GM12874 (cell line): ENCODE results near the gene PDCD1.

ENCODE experiments used
- TF ChIP-seq, protein P1 (sequence below): IDR thresholded peaks from 2 replicates; pipeline ENCODE4 v1.5.1; 2011; ENCODE audit warnings: low read depth, mild to moderate bottlenecking, control low read depth, low read length, moderate library complexity; ENCODE audit not compliant: insufficient read depth

PDCD1 gene

DNA sequence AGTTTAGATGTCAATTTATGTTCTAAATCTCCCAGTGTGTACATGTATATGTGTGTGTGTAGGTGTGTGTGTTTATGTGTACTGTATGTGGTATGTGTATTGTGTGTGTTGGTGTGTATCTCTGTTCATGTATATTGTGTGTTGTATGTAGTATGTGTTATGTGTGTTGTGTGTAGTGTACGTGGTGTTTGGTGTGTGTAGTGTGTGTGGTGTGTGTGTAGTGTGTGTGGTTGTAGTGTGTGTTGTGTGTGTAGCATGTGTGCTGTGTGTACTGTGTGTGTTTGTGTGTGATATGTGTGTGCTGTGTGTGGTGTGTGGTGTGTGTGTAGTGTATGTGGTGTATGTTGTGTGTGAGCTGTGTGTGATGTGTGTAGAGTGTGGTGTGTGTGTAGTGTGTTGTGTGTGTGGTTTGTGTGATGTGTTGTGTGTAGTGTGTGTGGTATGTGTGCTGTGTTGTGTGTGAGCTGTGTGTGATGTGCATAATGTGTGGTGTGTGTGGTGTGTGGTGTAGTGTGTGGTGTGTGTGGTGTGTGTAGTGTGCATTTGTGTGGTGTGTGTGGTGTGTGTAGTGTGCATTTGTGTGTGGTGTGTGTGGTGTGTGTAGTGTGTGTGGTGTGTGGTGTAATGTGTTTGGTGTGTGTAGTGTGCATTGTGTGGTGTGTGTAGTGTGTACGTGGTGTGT, 5.6 kb upstream of the PDCD1 start:
- TF ChIP-seq, protein P1, sequence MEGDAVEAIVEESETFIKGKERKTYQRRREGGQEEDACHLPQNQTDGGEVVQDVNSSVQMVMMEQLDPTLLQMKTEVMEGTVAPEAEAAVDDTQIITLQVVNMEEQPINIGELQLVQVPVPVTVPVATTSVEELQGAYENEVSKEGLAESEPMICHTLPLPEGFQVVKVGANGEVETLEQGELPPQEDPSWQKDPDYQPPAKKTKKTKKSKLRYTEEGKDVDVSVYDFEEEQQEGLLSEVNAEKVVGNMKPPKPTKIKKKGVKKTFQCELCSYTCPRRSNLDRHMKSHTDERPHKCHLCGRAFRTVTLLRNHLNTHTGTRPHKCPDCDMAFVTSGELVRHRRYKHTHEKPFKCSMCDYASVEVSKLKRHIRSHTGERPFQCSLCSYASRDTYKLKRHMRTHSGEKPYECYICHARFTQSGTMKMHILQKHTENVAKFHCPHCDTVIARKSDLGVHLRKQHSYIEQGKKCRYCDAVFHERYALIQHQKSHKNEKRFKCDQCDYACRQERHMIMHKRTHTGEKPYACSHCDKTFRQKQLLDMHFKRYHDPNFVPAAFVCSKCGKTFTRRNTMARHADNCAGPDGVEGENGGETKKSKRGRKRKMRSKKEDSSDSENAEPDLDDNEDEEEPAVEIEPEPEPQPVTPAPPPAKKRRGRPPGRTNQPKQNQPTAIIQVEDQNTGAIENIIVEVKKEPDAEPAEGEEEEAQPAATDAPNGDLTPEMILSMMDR: no peak

DNA sequence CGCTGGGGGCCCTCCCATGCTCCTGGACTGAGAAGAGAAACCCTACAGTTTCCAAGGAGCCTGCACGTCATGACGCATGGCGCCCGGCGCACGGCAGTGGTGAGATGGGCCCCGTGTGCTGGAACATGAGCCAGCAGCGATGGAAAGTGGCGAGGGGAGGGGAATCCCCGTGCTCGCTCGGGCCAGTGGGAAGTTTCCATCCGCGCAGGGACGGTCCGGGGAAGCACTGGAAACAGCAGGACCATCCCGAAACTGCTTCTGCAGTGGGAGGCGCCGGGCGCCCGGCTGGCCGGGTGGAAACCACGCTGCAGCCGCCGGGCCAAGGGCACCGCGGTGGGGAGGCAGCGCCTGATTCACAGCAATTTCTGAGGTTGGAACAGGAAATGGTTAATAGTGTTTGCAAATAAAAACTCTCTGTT, 4.9 kb upstream of the PDCD1 start:
- TF ChIP-seq, protein P1: no peak

DNA sequence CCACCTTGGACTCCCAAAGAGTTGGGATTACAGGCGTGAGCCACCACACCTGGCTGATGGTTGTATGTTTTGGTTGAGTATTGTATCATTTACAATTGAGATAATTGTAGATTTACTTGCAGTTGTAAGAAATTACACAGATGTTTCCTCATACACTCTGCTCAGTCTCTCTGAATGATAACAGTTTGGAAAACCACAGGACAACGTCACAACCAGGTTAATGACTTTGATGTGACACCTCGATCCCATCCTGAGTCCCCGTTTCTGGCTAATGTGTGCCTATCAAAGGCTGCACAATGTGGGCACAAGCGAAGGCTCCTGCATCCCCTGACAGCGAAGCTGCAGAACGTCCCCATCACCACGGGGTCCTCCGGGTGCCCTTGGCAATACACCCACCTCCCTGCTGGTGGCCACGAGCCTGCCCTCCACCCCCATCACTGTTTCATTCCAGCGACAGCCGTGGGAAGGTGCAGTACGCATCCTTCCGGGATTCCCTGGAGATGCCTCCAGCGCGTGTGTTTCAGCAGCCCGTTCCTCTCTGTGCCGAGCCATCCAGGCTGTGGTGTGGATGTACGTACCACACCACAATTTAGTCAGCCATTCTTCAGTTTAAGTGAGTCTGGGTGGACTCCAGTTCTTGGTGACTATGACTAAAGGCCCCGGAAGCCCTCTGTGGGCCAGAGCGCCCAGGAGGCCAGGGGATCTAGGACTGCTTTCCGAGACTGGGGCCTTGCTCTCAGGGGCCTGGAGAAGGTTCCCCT, 4.3 kb upstream of the PDCD1 start:
- TF ChIP-seq, protein P1: no peak

DNA sequence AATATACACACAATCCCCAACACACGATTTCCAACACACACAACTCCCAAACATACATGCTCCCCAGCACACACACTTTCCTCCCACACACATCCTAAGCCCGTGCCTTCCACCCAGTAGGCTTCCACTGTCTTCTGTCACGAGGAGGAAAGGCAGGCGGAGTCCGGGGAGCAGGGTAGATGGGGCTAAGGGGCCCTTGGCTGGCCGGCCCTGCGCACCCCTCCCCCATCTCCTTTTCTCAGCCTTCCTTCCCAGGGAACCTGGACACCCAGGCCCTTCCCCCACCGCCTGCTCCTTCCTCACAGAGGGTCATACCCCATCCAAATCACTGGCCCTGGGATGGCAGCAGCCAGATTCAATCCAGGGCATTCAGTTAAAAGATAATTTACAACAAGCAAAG, 3.4 kb upstream of the PDCD1 start:
- TF ChIP-seq, protein P1: no peak

DNA sequence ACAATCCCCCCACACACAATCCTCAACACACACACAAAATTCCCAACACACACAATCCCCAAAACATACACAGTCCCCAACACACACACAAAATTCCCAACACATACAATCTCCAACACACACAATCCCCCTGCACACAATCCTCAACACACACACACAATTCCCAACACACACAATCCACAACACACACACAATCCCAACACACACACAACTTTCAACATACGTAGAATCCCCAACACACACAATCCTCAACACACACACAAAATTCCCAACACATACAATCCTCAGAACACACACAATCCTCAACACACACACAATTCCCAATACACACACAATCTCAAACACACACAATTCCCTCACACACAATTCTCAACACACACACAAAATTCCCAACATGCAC, 2.6 kb upstream of the PDCD1 start:
- TF ChIP-seq, protein P1: no peak

DNA sequence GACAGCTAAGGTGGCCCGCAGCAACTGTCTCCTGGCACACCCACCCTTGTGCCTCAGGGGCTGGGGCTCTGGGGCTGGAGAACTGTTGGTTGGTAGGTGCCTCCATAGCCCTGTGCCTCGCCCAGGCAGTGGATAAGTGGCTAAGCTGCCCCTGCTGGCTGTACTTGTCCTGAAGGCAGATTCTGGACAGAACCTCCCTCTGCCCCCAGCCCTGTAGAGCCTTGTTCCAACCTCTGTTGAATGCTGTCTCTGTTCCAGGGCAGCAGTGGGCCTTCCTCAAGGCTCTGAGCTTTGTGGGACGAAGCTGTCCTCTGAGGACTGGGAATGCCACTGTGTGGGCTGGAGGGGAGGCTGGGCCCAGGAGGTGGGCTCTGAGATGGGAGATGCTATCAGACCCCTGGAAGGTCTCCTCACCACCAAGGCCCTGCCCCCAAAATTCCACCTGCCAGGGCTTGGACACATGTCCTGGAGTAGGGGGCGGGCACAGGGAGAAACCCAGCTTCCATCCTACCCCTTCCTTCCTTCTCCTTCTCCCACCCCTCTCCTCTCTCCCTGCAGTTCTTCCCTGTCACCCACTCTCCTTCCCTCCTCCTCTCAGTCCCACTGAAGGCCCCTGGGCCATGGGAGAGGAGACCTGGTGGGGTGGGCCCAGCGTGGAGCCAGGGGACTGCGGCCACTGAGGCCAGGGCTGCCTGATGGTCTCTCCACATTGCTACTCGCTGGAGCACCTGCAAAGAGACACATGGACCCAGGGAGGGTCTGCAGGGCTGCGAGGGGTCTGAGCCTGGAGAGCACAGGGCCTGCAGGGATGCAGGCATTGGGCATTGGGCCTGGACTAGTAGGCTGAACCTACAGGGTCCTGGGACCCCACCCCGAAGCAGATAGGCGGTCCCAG, 1.7 kb upstream of the PDCD1 start:
- TF ChIP-seq, protein P1: no peak
